Parathyroid adenoma (tissue), 2 donors: Measurements from ENCODE around the gene GRID1.

Experiments used
- H2AFZ ChIP-seq: fragments of 300-600 bp; sonication (generic); one replicate; pipeline ENCODE4 v1.7.0; 2017; ENCODE audit warnings: antibody characterized with exemption, mild to moderate bottlenecking
- H3K27ac ChIP-seq: fragments of 300-600 bp; sonication (generic); one replicate; pipeline ENCODE4 v1.7.0; 2017
- H3K27me3 ChIP-seq: fragments of 300-600 bp; sonication (generic); one replicate; pipeline ENCODE4 v1.7.0; 2017; ENCODE audit warnings: low read length; ENCODE audit not compliant: control insufficient read depth, insufficient read depth
- H3K36me3 ChIP-seq: fragments of 300-600 bp; sonication (generic); one replicate; pipeline ENCODE4 v1.7.0; 2017; ENCODE audit warnings: low read length; ENCODE audit not compliant: control insufficient read depth, insufficient read depth
- H3K4me1 ChIP-seq: fragments of 300-600 bp; sonication (generic); one replicate; pipeline ENCODE4 v1.7.0; 2017; ENCODE audit warnings: control low read depth
- H3K4me2 ChIP-seq: fragments of 300-600 bp; sonication (generic); one replicate; pipeline ENCODE4 v1.7.0; 2017; ENCODE audit warnings: low read length
- H3K4me3 ChIP-seq: fragments of 300-600 bp; sonication (generic); one replicate; pipeline ENCODE4 v1.7.0; 2017; ENCODE audit warnings: low read depth, low read length
- H3K79me2 ChIP-seq: fragments of 300-600 bp; sonication (generic); one replicate; pipeline ENCODE4 v1.7.0; 2017; ENCODE audit warnings: control low read depth
- H3K9ac ChIP-seq: fragments of 300-600 bp; sonication (generic); one replicate; pipeline ENCODE4 v1.7.0; 2017; ENCODE audit warnings: mild to moderate bottlenecking
- H3K9me3 ChIP-seq: fragments of 300-600 bp; sonication (generic); one replicate; pipeline ENCODE4 v1.7.0; 2017; ENCODE audit warnings: low read length; ENCODE audit not compliant: control insufficient read depth
- CTCF ChIP-seq: fragments of 300-600 bp; sonication (generic); IDR thresholded peaks from one replicate; pipeline ENCODE4 v1.7.0; 2017; ENCODE audit warnings: antibody characterized with exemption, mild to moderate bottlenecking
- donor health status: primary hyperparathyroidism.

Gene GRID1

GRCh38 chr10:86225103-86225782 lies 141.4 kb downstream of the GRID1 start:
- H2AFZ ChIP-seq, result no peak overlapping the region
- H3K36me3 ChIP-seq, result no peaks in the 10 kb centered on the region
- H3K79me2 ChIP-seq, result no peaks in the 10 kb centered on the region
- TF ChIP-seq CTCF, result no peak
- H3K4me3 ChIP-seq, result no peak overlapping the region
- H3K9me3 ChIP-seq, result no peaks in the 10 kb centered on the region
- H3K27me3 ChIP-seq, result no peaks in the 10 kb centered on the region
- no peak overlapping the region for H3K4me2 ChIP-seq
- no peak overlapping the region for H3K27ac ChIP-seq
- H3K9ac ChIP-seq, result no peak overlapping the region
- no peaks in the 10 kb centered on the region for H3K4me1 ChIP-seq

DNA sequence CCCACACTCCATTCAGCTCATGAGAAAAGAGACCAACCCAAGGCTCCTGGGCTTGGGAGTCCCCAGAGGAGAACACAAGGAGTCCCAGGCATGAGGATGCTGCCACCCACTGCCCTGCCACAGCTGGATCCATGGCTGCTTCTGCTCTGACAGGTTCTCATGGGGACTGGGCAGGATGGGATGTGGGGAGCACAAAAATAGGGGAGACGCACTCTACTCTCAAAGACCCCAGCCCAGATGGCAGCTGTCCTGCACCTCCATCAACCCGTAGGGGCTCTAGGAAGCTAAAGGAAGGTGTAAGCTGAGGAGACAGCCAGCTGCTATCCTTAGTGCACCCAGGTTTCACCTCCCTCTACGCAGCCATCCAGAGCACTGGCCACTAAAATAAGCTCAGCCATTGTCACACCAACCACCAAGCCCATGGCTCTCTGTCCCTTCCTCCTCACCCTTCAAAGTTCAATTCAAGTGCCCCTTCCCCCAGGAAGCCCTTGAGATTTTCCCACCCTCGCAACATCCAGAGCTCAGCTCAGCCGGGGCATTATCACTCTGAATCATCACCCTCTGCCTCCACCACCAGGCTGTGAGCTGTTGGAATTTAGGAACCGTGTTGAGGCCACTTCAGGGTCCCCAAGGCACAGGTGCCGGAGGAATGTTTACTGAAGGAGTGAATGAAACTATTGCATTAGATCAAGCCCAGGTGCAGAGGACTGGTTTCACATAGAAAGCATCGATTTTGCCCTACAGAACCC lies 142.1 kb downstream of the GRID1 start:
- H3K27ac ChIP-seq, result no peak overlapping the region
- no peak overlapping the region for H3K9ac ChIP-seq
- no peak overlapping the region for H3K4me2 ChIP-seq
- no peak overlapping the region for H3K4me3 ChIP-seq
- no peak for TF ChIP-seq CTCF
- H2AFZ ChIP-seq, result no peak overlapping the region
- no peaks in the 10 kb centered on the region for H3K9me3 ChIP-seq
- no peaks in the 10 kb centered on the region for H3K4me1 ChIP-seq
- no peaks in the 10 kb centered on the region for H3K79me2 ChIP-seq
- no peaks in the 10 kb centered on the region for H3K36me3 ChIP-seq
- H3K27me3 ChIP-seq, result no peaks in the 10 kb centered on the region

GRCh38 chr10:86223256-86223655 lies 143.3 kb downstream of the GRID1 start:
- Histone ChIP-seq H3K4me3 (no peak overlapping the region), H2AFZ (no peak overlapping the region), H3K4me2 (no peak overlapping the region), H3K36me3 (no peaks in the 10 kb centered on the region), H3K9me3 (no peaks in the 10 kb centered on the region), H3K27me3 (no peaks in the 10 kb centered on the region), H3K4me1 (no peaks in the 10 kb centered on the region), H3K27ac (no peak overlapping the region), H3K79me2 (no peaks in the 10 kb centered on the region), H3K9ac (no peak overlapping the region)
- no peak for TF ChIP-seq CTCF

DNA sequence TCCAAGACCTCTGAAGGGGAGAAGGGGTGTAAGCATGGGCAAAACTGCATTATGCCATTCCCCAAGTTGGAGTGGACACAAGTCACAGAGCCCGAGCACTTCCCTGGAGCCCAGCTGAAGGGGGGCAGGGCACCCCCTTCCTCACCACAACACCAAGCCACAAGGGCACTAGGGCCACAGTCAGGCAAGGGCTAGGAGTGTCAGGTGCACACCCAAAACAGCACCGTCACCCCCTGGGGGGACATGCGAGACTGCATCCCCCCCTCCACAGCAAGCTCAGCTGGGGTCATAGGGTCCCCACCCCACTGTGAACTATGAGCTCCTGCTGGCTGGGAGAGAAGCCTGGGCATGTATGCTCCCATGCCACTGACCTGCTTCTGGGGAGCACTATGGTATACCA lies 143.9 kb downstream of the GRID1 start:
- no peaks in the 10 kb centered on the region for H3K9me3 ChIP-seq
- H3K27me3 ChIP-seq, result no peaks in the 10 kb centered on the region
- H3K4me3 ChIP-seq, result no peak overlapping the region
- no peak for TF ChIP-seq CTCF
- H3K4me1 ChIP-seq, result no peaks in the 10 kb centered on the region
- H3K27ac ChIP-seq, result no peak overlapping the region
- H3K36me3 ChIP-seq, result no peaks in the 10 kb centered on the region
- H3K4me2 ChIP-seq, result no peak overlapping the region
- H3K9ac ChIP-seq, result no peak overlapping the region
- H2AFZ ChIP-seq, result no peak overlapping the region
- no peaks in the 10 kb centered on the region for H3K79me2 ChIP-seq

DNA sequence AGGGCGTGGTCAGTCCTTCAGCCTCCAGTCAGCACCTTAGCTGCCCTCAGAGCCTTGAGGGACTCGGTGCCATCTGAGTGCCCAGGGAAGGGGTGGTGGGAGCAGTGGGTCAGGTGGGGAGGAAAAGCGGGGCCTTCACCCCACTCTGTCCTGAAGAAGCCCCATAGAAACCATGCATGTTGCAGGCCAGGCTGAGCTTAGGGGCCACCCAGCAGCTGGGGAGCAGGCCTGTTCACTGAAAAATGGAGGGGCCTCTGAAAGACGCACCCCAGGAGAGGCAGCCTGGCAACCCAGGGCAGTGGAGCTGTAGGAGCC lies 144.3 kb downstream of the GRID1 start:
- TF ChIP-seq CTCF, result no peak
- H2AFZ ChIP-seq, result no peak overlapping the region
- H3K36me3 ChIP-seq, result no peaks in the 10 kb centered on the region
- H3K4me3 ChIP-seq, result no peak overlapping the region
- no peak overlapping the region for H3K27ac ChIP-seq
- no peak overlapping the region for H3K9ac ChIP-seq
- no peak overlapping the region for H3K4me2 ChIP-seq
- H3K27me3 ChIP-seq, result no peaks in the 10 kb centered on the region
- no peaks in the 10 kb centered on the region for H3K79me2 ChIP-seq
- no peaks in the 10 kb centered on the region for H3K4me1 ChIP-seq
- H3K9me3 ChIP-seq, result no peaks in the 10 kb centered on the region
